ENCODE results near the gene ERGIC1. TPM values are rescaled to one million over a fixed set of nuclear protein-coding genes. Genes with fewer than 3 reads are reported as not detected.
A peak's percentile ranks its signal among the peaks of the same experiment; 100 is the strongest.

ERGIC1 gene
- total and polyA plus RNA-seq, 8 donors, result 54.8 to 101 (median 75.6) TPM

DNA sequence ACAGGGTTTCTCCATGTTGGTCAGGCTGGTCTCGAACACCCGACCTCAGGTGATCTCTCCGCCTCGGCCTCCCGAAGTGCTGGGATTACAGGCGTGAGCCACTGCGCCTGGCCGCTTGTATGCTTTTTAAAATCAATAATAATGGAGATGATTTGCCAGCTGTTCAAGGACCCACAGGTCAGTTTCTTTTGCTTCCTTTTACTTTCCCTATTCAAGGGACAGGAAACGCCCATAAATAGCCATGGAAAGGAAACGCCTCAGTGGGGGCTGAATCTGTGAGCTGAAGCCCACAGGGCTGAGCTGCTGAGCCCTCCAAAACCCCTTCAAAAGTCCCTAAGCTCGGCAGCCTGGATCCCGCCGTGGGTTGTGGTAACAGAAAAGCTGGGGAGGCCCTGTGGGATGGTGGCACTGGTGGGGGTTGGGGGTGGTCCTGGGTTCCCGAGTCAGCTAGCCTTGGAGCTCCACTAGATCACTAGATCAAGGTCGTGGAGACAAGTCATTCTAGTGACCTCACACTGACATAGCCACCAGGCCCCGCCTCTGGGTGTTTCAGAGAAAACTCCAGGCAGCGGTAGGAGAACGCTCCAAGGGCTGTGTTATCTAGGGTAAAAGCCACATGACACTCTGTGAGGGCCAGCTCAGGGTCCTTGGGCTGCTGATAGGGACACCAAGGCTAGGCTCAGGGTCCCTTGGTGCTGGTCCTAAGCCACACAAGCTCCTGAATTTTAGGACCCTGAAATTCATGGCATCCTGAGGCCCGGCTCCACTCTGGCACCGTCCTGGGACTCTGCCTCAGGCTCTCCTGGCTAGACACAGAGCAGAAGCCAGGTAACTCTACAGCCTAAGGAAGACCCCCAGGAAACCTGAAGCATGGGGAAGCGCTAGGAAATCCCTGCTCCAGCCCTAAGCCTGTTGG, 45.0 kb upstream of the ERGIC1 start:
- Histone ChIP-seq H3K27ac (peak overlapping the region; percentile 62 to 94 (median 90)), H3K36me3 (no peaks in the 10 kb centered on the region), H3K9me3 (no peaks in the 10 kb centered on the region), H3K4me1 (peaks cover 0 to 20% (median 16%) of the 10 kb centered on the region in 3 donors), H3K27me3 (no peaks in the 10 kb centered on the region), H3K4me3 (peak overlapping the region in 1 of 4 donors; percentile 18)
- intact Hi-C loops (cut with DNase I), result no loop called here
- peak; percentile 83 to 96 (median 94) for ATAC-seq
- FAIRE-seq, result no peak
- TF ChIP-seq, protein P1, sequence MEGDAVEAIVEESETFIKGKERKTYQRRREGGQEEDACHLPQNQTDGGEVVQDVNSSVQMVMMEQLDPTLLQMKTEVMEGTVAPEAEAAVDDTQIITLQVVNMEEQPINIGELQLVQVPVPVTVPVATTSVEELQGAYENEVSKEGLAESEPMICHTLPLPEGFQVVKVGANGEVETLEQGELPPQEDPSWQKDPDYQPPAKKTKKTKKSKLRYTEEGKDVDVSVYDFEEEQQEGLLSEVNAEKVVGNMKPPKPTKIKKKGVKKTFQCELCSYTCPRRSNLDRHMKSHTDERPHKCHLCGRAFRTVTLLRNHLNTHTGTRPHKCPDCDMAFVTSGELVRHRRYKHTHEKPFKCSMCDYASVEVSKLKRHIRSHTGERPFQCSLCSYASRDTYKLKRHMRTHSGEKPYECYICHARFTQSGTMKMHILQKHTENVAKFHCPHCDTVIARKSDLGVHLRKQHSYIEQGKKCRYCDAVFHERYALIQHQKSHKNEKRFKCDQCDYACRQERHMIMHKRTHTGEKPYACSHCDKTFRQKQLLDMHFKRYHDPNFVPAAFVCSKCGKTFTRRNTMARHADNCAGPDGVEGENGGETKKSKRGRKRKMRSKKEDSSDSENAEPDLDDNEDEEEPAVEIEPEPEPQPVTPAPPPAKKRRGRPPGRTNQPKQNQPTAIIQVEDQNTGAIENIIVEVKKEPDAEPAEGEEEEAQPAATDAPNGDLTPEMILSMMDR (IDR thresholded peaks at IDR 0.05), result no peak
- WGBS, 2 donors, result 25 to 33% methylated on average over 21 of the region's 21 CpGs
- DNase-seq, result peak in 5 of 6 donors; percentile 72 to 91 (median 82)

DNA sequence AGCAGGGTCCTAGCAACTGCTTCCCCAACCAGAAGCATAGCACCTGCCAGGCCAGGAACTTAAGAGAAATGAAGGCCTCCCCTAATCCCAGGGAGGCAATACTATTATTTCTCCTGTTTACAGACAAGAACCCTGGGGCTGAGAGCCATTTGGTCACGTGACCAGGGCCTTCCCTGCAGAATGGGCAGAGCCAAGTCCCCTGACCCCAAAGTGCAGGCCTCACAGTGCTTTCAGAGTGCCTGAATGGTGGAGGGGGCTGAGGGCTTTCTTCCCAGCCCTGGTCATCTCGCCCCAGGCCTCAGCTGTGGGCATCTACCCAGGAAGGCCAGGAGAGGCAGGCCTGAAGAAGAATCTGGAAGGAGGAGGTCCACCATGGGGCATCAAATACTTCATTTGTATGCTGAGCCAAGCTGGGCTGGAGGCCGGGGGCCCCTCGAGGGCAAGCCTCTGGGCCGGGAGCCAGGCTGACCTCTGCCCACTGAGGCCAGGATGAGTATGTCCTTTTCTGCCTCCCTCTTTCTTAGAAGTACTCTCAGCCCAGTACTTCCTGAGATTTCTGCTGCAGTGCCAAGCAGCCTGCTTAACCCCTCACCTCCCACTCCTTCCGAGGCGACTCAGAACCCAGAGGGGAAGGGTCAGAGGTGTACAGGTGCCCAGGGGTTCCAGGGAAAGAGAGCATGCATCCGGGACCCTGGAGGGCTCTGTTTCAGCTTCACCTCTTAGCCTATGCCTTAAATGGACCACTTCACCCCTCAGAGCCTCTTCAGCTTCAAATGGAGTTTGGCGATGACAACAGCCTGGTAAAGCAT, 44.2 kb upstream of the ERGIC1 start:
- ATAC-seq (peak in 3 of 4 donors; percentile 3 to 4 (median 4)), FAIRE-seq (no peak), DNase-seq (no peak)
- TF ChIP-seq, protein P1 (IDR thresholded peaks at IDR 0.05), result no peak
- no peak overlapping the region for H3K4me3 ChIP-seq
- peak overlapping the region; percentile 62 to 94 (median 90) for H3K27ac ChIP-seq
- H3K36me3 ChIP-seq, result no peaks in the 10 kb centered on the region
- intact Hi-C loops (cut with DNase I), result no loop called here
- no peaks in the 10 kb centered on the region for H3K27me3 ChIP-seq
- H3K4me1 ChIP-seq, result peaks cover 0 to 20% (median 16%) of the 10 kb centered on the region in 3 donors
- 77 to 79% methylated on average over 9 of the region's 9 CpGs for WGBS, 2 donors
- no peaks in the 10 kb centered on the region for H3K9me3 ChIP-seq

DNA sequence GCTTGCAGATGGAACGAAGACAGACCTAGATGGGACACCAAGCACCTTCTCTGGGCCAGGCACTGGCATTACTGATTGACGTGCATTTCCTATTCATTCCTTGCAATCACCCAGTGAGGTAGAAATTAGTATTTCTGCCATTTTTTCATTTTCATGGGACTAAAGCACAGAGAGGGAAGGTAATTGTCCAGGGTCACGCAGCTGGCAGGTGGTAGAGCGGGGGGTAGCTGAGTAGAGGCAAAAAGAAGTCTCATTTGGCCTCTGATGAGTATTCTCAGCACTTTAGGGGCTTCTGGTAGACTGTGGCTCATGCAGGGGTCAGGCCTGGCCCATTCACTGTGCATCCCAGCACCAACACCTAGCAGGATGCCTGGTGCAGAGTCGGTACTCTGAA, 43.6 kb upstream of the ERGIC1 start:
- FAIRE-seq, result no peak
- 75 to 78% methylated on average over 5 of the region's 5 CpGs for WGBS, 2 donors
- intact Hi-C loops (cut with DNase I), result no loop called here
- no peak for ATAC-seq
- no peaks in the 10 kb centered on the region for H3K27me3 ChIP-seq
- H3K27ac ChIP-seq, result no peak overlapping the region
- TF ChIP-seq, protein P1 (IDR thresholded peaks at IDR 0.05), result no peak
- no peaks in the 10 kb centered on the region for H3K36me3 ChIP-seq
- no peak overlapping the region for H3K4me3 ChIP-seq
- peaks cover 0 to 20% (median 16%) of the 10 kb centered on the region in 3 donors for H3K4me1 ChIP-seq
- H3K9me3 ChIP-seq, result no peaks in the 10 kb centered on the region
- no peak for DNase-seq

DNA sequence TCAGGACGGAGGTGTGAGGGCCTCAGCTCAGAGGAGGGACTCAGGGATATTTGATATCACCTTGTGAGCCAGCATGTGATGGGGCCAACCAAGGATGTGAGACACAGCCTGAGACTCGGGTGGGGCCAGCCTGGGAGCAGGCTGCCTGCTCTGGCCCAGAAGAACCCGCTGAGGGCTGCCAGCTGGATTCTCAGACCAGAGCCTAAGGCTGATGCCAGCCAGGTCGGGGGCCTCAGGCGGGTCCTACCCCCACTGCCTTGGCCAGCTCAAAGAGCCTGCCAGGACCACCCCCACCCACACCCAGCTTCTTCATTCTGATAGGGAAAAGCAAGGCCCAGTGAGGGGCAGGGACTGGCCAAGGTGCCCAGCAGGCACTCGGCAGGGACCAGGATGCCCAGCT, 42.8 kb upstream of the ERGIC1 start:
- peaks cover 0 to 20% (median 16%) of the 10 kb centered on the region in 3 donors for H3K4me1 ChIP-seq
- intact Hi-C loops (cut with DNase I), result no loop called here

More for the DNA sequence above, 42.8 kb upstream of the ERGIC1 start:
- FAIRE-seq (no peak), DNase-seq (no peak), ATAC-seq (no peak)
- Histone ChIP-seq H3K9me3 (no peaks in the 10 kb centered on the region), H3K36me3 (no peaks in the 10 kb centered on the region), H3K27ac (no peak overlapping the region), H3K27me3 (no peaks in the 10 kb centered on the region), H3K4me3 (no peak overlapping the region)
- WGBS, 2 donors, result 87 to 90% methylated on average over 6 of the region's 6 CpGs
- TF ChIP-seq, protein P1 (IDR thresholded peaks at IDR 0.05), result no peak
